Measurements from ENCODE around the gene AHDC1. TPM values are rescaled to one million over a fixed set of nuclear protein-coding genes. Genes with fewer than 3 reads are reported as not detected.

The AHDC1 gene
- polyA plus RNA-seq, 3 donors: 0.16 to 3.3 (median 0.30) TPM

DNA sequence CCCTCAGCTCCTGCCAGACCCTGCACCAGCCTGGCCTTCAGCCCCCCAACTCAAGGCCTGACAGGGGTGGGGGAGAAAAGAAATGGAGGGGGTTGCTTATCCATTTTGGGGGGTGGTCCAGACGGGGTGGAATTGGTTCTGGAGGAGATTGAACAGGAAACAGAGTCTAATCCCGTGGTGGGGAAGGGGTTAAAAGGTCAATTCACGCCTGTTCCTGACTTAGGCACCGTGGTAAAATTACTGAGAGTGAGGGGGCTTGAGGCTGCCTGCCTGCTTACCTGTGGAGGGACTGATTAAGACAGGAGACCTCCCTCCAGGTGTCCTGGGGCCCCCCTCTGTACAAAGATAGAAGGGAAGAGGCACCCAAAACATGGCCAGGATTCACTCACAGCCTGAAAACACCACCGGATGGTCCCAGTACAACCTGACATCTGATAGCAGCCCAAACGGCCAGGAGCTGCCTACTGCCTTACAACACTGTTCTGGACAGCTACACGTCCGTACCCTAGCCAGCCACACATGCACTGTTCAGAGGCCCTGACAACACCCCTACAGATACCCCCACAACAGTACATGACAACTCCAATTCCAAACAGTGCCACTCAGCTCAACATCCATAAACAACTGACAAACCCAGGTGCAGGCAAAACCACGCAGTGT, 31.8 kb downstream of the AHDC1 start:
- H3K27ac Mint-ChIP-seq: no peak overlapping the region
- Histone ChIP-seq H3K9ac (ENCODE audit: insufficient read depth, low read length, poor library complexity, severe bottlenecking) (no peak overlapping the region), H3K4me3 (replicated peaks in 1 of 3; ENCODE audit: low read depth in 2 of 3, low read length in 3 of 3) (no peak overlapping the region), H2AFZ (ENCODE audit: insufficient read depth, low read depth, low read length, poor library complexity, severe bottlenecking) (no peak overlapping the region), H3K36me3 (replicated peaks in 1 of 2; ENCODE audit: control insufficient read depth in 1 of 2, insufficient read depth in 2 of 2, low read length in 2 of 2) (no peaks in the 10 kb centered on the region), H3K79me2 (ENCODE audit: insufficient read depth, low read length) (no peaks in the 10 kb centered on the region), H3K27ac (ENCODE audit: low read depth in 1 of 2, low read length in 2 of 2) (no peak overlapping the region), H3K4me1 (ENCODE audit: control insufficient read depth in 1 of 2, insufficient read depth in 2 of 2, low read length in 2 of 2) (peaks cover 17 to 35% of the 10 kb centered on the region in 2 donors), H4K20me1 (ENCODE audit: insufficient read depth, low read length) (peaks cover 87% of the 10 kb centered on the region), H3K9me3 (replicated peaks in 1 of 2; ENCODE audit: control insufficient read depth in 1 of 2, insufficient read depth in 1 of 2, low read length in 2 of 2) (no peaks in the 10 kb centered on the region), H3K27me3 (ENCODE audit: control insufficient read depth in 2 of 2, insufficient read depth in 2 of 2, low read length in 2 of 2) (peaks cover 4 to 26% of the 10 kb centered on the region in 2 donors), H3K4me2 (replicated peaks; ENCODE audit: extremely low read depth, low read length, poor library complexity, severe bottlenecking) (no peak overlapping the region)
- peaks cover 0 to 4% of the 10 kb centered on the region in 2 donors for H3K36me3 Mint-ChIP-seq
- H3K4me3 Mint-ChIP-seq: no peak overlapping the region
- intact Hi-C loops (cut with micrococcal nuclease): no loop called here
- H3K27me3 Mint-ChIP-seq (ENCODE audit: low read depth in 3 of 3): peaks cover 21 to 45% (median 26%) of the 10 kb centered on the region in 3 donors
- WGBS (ENCODE audit: insufficient coverage): 49% methylated on average over 9 of the region's 9 CpGs
- TF ChIP-seq, protein P1, sequence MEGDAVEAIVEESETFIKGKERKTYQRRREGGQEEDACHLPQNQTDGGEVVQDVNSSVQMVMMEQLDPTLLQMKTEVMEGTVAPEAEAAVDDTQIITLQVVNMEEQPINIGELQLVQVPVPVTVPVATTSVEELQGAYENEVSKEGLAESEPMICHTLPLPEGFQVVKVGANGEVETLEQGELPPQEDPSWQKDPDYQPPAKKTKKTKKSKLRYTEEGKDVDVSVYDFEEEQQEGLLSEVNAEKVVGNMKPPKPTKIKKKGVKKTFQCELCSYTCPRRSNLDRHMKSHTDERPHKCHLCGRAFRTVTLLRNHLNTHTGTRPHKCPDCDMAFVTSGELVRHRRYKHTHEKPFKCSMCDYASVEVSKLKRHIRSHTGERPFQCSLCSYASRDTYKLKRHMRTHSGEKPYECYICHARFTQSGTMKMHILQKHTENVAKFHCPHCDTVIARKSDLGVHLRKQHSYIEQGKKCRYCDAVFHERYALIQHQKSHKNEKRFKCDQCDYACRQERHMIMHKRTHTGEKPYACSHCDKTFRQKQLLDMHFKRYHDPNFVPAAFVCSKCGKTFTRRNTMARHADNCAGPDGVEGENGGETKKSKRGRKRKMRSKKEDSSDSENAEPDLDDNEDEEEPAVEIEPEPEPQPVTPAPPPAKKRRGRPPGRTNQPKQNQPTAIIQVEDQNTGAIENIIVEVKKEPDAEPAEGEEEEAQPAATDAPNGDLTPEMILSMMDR (IDR thresholded peaks at IDR 0.05): no peak
- DNase-seq: no peak
- H3K9me3 Mint-ChIP-seq: no peaks in the 10 kb centered on the region
- H3K4me1 Mint-ChIP-seq: peaks cover 43% of the 10 kb centered on the region

DNA sequence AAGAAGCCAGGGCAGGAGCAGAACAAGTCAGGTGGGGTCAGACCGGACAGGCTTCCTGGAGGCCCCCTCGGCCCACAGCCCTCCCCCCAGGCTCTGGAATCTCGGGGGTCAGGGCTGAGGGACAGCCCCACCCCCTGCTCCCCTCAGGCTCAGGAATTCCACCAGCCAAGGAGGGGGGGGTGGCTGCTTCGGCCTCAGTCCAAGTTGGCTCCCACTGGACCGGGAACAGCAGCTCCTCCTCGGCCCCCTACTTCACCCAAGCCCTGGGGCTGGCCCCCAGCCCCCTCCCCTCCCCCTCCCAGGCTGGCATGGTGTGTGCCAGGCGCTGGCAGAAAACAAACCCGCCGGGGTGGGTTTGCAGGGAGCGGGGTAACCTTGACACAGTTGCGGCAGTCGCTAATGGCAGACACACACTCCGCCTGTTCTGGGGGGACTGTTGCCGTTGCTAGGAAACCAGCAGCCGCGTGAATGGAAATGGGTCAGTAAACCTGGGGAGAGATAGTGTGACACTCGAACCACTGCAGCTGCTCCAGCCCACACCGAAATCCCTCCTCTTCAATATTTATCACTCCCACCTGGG, 32.4 kb downstream of the AHDC1 start:
- Histone ChIP-seq H3K4me3 (replicated peaks in 1 of 3; ENCODE audit: low read depth in 2 of 3, low read length in 3 of 3) (no peak overlapping the region), H2AFZ (ENCODE audit: insufficient read depth, low read depth, low read length, poor library complexity, severe bottlenecking) (no peak overlapping the region), H3K4me1 (ENCODE audit: control insufficient read depth in 1 of 2, insufficient read depth in 2 of 2, low read length in 2 of 2) (peaks cover 17 to 33% of the 10 kb centered on the region in 2 donors), H3K36me3 (replicated peaks in 1 of 2; ENCODE audit: control insufficient read depth in 1 of 2, insufficient read depth in 2 of 2, low read length in 2 of 2) (no peaks in the 10 kb centered on the region), H3K27ac (ENCODE audit: low read depth in 1 of 2, low read length in 2 of 2) (no peak overlapping the region), H3K9me3 (replicated peaks in 1 of 2; ENCODE audit: control insufficient read depth in 1 of 2, insufficient read depth in 1 of 2, low read length in 2 of 2) (no peaks in the 10 kb centered on the region), H3K27me3 (ENCODE audit: control insufficient read depth in 2 of 2, insufficient read depth in 2 of 2, low read length in 2 of 2) (peaks cover 4 to 21% of the 10 kb centered on the region in 2 donors), H3K9ac (ENCODE audit: insufficient read depth, low read length, poor library complexity, severe bottlenecking) (no peak overlapping the region), H4K20me1 (ENCODE audit: insufficient read depth, low read length) (peaks cover 86% of the 10 kb centered on the region), H3K4me2 (replicated peaks; ENCODE audit: extremely low read depth, low read length, poor library complexity, severe bottlenecking) (no peak overlapping the region), H3K79me2 (ENCODE audit: insufficient read depth, low read length) (no peaks in the 10 kb centered on the region)
- Mint-ChIP-seq H3K4me1 (peaks cover 38% of the 10 kb centered on the region), H3K27ac (no peak overlapping the region), H3K4me3 (no peak overlapping the region), H3K36me3 (peaks cover 0 to 4% of the 10 kb centered on the region in 2 donors), H3K27me3 (ENCODE audit: low read depth in 3 of 3) (peaks cover 15 to 42% (median 24%) of the 10 kb centered on the region in 3 donors), H3K9me3 (no peaks in the 10 kb centered on the region)
- DNase-seq: no peak
- 93% methylated on average over 7 of the region's 18 CpGs for WGBS (ENCODE audit: insufficient coverage)
- intact Hi-C loops (cut with micrococcal nuclease): no loop called here
- TF ChIP-seq, protein P1 (IDR thresholded peaks at IDR 0.05): no peak

Data from CD14-positive monocyte (primary cell).